H1 (cell line): ENCODE measurements around the gene ADAMTS6. TPM values are rescaled to one million over a fixed set of nuclear protein-coding genes. Genes with fewer than 3 reads are reported as not detected.
A peak's percentile ranks its signal among the peaks of the same experiment; 100 is the strongest.

Experiments used
- CTCF ChIA-PET: fragments of 300-600 bp; sonication (Branson Sonifier 250); formaldehyde crosslinking; loops from one replicate; lab custom pipeline; 2021; ENCODE audit not compliant: partially characterized antibody; lab: Charles Lee
- POLR2A ChIA-PET: fragments of 300-600 bp; sonication (Branson Sonifier 250); formaldehyde crosslinking; loops from one replicate; lab custom pipeline; 2021; ENCODE audit warnings: inconsistent platforms; ENCODE audit not compliant: partially characterized antibody; lab: Charles Lee
- DNase-seq, 2 experiments: peaks; one replicate each; pipeline versions ENCODE4 v3.0.0 to v3.0.0-alpha.2; 2010 to 2022; ENCODE audit warnings: low spot score in 2 of 2, low read depth in 1 of 2, mixed read lengths in 1 of 2
- FAIRE-seq: peaks from 2 replicates; lab custom pipeline; 2011; peaks lifted over from hg19 to GRCh38; lab: Jason Lieb, UNC
- H2AFZ ChIP-seq: 2 replicates; pipeline ENCODE4 v1.8.1; 2012; ENCODE audit warnings: low read length, inconsistent platforms
- H2AK5ac ChIP-seq: 2 replicates; pipeline ENCODE4 v1.6.1; 2013; ENCODE audit warnings: low read depth, low read length
- H2BK120ac ChIP-seq: replicated peaks from 2 replicates; pipeline ENCODE3; 2013; ENCODE audit warnings: low read depth, low read length, inconsistent platforms
- H2BK12ac ChIP-seq: 2 replicates; pipeline ENCODE4 v1.6.1; 2013; ENCODE audit warnings: low read depth, low read length
- H2BK15ac ChIP-seq: 2 replicates; pipeline ENCODE4 v1.6.1; 2013; ENCODE audit warnings: low read length
- H2BK20ac ChIP-seq: 2 replicates; pipeline ENCODE4 v1.6.1; 2013; ENCODE audit warnings: low read length
- H2BK5ac ChIP-seq: 2 replicates; pipeline ENCODE4 v1.6.1; 2013; ENCODE audit warnings: low read depth, low read length
- H3K14ac ChIP-seq: 2 replicates; pipeline ENCODE4 v1.6.1; 2013; ENCODE audit warnings: inconsistent platforms; ENCODE audit not compliant: insufficient read length
- H3K18ac ChIP-seq: 2 replicates; pipeline ENCODE4 v1.6.1; 2013; ENCODE audit warnings: low read length; ENCODE audit errors: extremely low read depth
- H3K23ac ChIP-seq: 2 replicates; pipeline ENCODE4 v1.6.1; 2013; ENCODE audit warnings: inconsistent platforms; ENCODE audit not compliant: insufficient read length
- H3K23me2 ChIP-seq: 2 replicates; pipeline ENCODE4 v1.6.1; 2013; ENCODE audit warnings: low read depth, low read length
- H3K27ac ChIP-seq: 2 replicates; pipeline ENCODE4 v1.6.1; 2011; ENCODE audit warnings: low read depth, low read length, inconsistent platforms
- H3K27me3 ChIP-seq, 4 experiments: replicated peaks in 1 of 4; 1 replicate in 1 of 4; 2 replicates in 3 of 4; pipeline versions ENCODE4 v1.6.1 to v1.8.1; 2011 to 2013; ENCODE audit warnings: low read length in 3 of 4, mild to moderate bottlenecking in 3 of 4, inconsistent platforms in 2 of 4, mixed read lengths in 2 of 4, moderate library complexity in 1 of 4; ENCODE audit not compliant: control insufficient read depth in 3 of 4, insufficient read depth in 3 of 4; ENCODE audit errors: extremely low read depth in 1 of 4
- H3K36me3 ChIP-seq, 4 experiments: 2 replicates each; pipeline versions ENCODE4 v1.6.1 to v1.8.1; 2011 to 2013; ENCODE audit warnings: mild to moderate bottlenecking in 4 of 4, low read length in 3 of 4, moderate library complexity in 2 of 4, control low read depth in 1 of 4, inconsistent platforms in 1 of 4; ENCODE audit not compliant: insufficient read depth in 4 of 4, control insufficient read depth in 2 of 4
- H3K4ac ChIP-seq: replicated peaks from 2 replicates; pipeline ENCODE3; 2013; ENCODE audit warnings: low read length, low read depth, mixed read lengths, inconsistent platforms; ENCODE audit not compliant: insufficient read length
- H3K4me1 ChIP-seq, 4 experiments: replicated peaks in 1 of 4; 1 replicate in 1 of 4; 2 replicates in 3 of 4; pipeline versions ENCODE4 v1.6.1 to v1.8.1; 2011 to 2013; ENCODE audit warnings: low read length in 3 of 4, inconsistent platforms in 2 of 4, mixed read lengths in 1 of 4; ENCODE audit not compliant: insufficient read depth in 4 of 4, control insufficient read depth in 3 of 4
- H3K4me2 ChIP-seq, 2 experiments: 2 replicates each; pipeline versions ENCODE4 v1.6.1 to v1.8.1; 2011 to 2013; ENCODE audit warnings: low read depth in 2 of 2, low read length in 2 of 2, control low read depth in 1 of 2, inconsistent platforms in 1 of 2, mild to moderate bottlenecking in 1 of 2; ENCODE audit not compliant: insufficient read depth in 1 of 2
- H3K4me3 ChIP-seq, 4 experiments: fragments of 200-600, 300-600 bp in 1 of 4; sonication (generic), shearing (Covaris generic), sonication (Bioruptor Twin) in 1 of 4; 2 replicates each; pipeline versions ENCODE4 v1.5.1 to v1.8.1; 2011 to 2016; ENCODE audit warnings: low read length in 4 of 4, low read depth in 3 of 4, control low read depth in 2 of 4, inconsistent platforms in 2 of 4, mild to moderate bottlenecking in 2 of 4, mixed read lengths in 1 of 4, moderate library complexity in 1 of 4; ENCODE audit not compliant: insufficient read depth in 2 of 4; ENCODE audit errors: extremely low read depth in 1 of 4
- H3K56ac ChIP-seq: replicated peaks from 2 replicates; pipeline ENCODE3; 2013; ENCODE audit warnings: low read depth, mild to moderate bottlenecking, mixed read lengths, low read length, inconsistent platforms; ENCODE audit not compliant: insufficient read length
- H3K79me1 ChIP-seq: 2 replicates; pipeline ENCODE4 v1.6.1; 2013; ENCODE audit warnings: low read depth, low read length, control low read depth
- H3K79me2 ChIP-seq, 2 experiments: 2 replicates each; pipeline versions ENCODE4 v1.6.1 to v1.8.1; 2012 to 2013; ENCODE audit warnings: low read length in 2 of 2, mild to moderate bottlenecking in 2 of 2, inconsistent platforms in 1 of 2; ENCODE audit not compliant: insufficient read depth in 2 of 2, control insufficient read depth in 1 of 2
- H3K9ac ChIP-seq, 4 experiments: replicated peaks in 1 of 4; 1 replicate in 1 of 4; 2 replicates in 3 of 4; pipeline versions ENCODE4 v1.6.1 to v1.8.1; 2011 to 2013; ENCODE audit warnings: low read depth in 3 of 4, low read length in 3 of 4, control low read depth in 2 of 4, mild to moderate bottlenecking in 2 of 4, moderate library complexity in 2 of 4, inconsistent platforms in 1 of 4; ENCODE audit errors: extremely low read depth in 1 of 4
- H3K9me3 ChIP-seq, 2 experiments: 2 replicates each; pipeline versions ENCODE4 v1.6.1 to v1.8.1; 2012 to 2013; ENCODE audit warnings: mild to moderate bottlenecking in 2 of 2, moderate library complexity in 2 of 2, control low read depth in 1 of 2, inconsistent platforms in 1 of 2, low read depth in 1 of 2, low read length in 1 of 2, mixed read lengths in 1 of 2; ENCODE audit not compliant: insufficient read depth in 2 of 2
- H4K20me1 ChIP-seq, 2 experiments: replicated peaks in 1 of 2; 2 replicates each; pipeline versions ENCODE3 to v1.8.1; 2011 to 2013; ENCODE audit warnings: inconsistent platforms in 2 of 2, low read length in 2 of 2, mild to moderate bottlenecking in 1 of 2; ENCODE audit not compliant: insufficient read depth in 2 of 2, control insufficient read depth in 1 of 2
- H4K5ac ChIP-seq: 2 replicates; pipeline ENCODE4 v1.6.1; 2013; ENCODE audit warnings: low read length, low read depth, mixed read lengths, inconsistent platforms; ENCODE audit not compliant: insufficient read length
- H4K8ac ChIP-seq: 2 replicates; pipeline ENCODE4 v1.8.0; 2013; ENCODE audit warnings: mild to moderate bottlenecking, moderate library complexity, low read length, inconsistent platforms; ENCODE audit not compliant: insufficient read depth; ENCODE audit errors: extremely low read depth
- H4K91ac ChIP-seq: replicated peaks from 2 replicates; pipeline ENCODE3; 2013; ENCODE audit warnings: low read length, mixed read lengths, inconsistent platforms; ENCODE audit not compliant: insufficient read length
- ATF2 ChIP-seq: IDR thresholded peaks from 2 replicates; pipeline ENCODE4 v1.6.1; 2012; ENCODE audit warnings: low read length, inconsistent platforms
- WGBS, 2 experiments: shearing (Covaris generic) in 1 of 2; methylation state at CpG; one replicate each; pipeline versions ENCODE4 v1.1.6 to v1.1.7; 2013 to 2015; ENCODE audit warnings: low lambda C conversion rate in 2 of 2, mixed read lengths in 2 of 2, inconsistent platforms in 1 of 2, low coverage in 1 of 2, missing lambda C conversion rate in 1 of 2; ENCODE audit not compliant: insufficient replicate concordance in 2 of 2, insufficient coverage in 1 of 2, insufficient read length in 1 of 2; ENCODE audit errors: extremely low coverage in 1 of 2, missing lambda C conversion rate in 1 of 2; 5-methylcytosine and 5-hydroxymethylcytosine counted together
- polyA plus RNA-seq, 7 experiments: library from polyadenylated mRNA; depleted of rRNA in 3 of 7; stranded (reverse) in 5 of 7; unstranded in 2 of 7; fragments of >200 nt in 5 of 7; fragments of 200-250 nt in 2 of 7; gene quantifications; 1 replicate in 5 of 7; 2 replicates in 1 of 7; 4 replicates in 1 of 7; pipeline versions ENCODE4 v1.2.1 to v1.2.3, GENCODE V29; 2011 to 2013; ENCODE audit warnings: missing spikeins in 2 of 7, mixed read lengths in 2 of 7
- total RNA-seq: library from RNA; stranded (reverse); fragmentation: NEBNext Ultra II Directional; extraction: Animal tissue kit (Norgen Biotek cat#: 25700); gene quantifications from 2 replicates; pipeline ENCODE4 v1.2.1, GENCODE V29; 2021

The ADAMTS6 gene
- total and polyA plus RNA-seq, 2 of the 8 experiments (the other 6 are each of a cell fraction or from before 2014, with no cell fraction given), result 0.74 to 2.4 TPM

DNA sequence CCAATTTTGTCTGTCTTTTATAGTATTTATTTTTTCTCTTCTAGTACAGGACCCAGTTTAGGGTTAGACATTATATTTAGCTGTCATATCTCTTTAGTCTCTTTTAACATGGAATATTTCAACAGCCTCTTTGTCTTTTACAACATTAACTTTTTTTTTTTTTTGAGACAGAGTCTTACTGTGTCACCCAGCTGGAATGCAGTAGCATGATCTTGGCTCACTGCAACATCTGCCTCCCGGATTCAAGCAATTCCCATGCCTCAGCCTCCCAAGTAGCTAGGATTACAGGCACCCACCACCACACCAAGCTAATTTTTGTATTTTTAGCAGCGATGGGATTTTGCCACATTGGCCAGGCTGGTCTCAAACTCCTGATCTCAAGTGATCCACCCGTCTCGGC is 90.1 kb downstream of the ADAMTS6 start:
- Histone ChIP-seq H3K56ac (peak overlapping the region; percentile 50), H3K4me1 (peaks cover 0 to 3% (median 0%) of the 10 kb centered on the region in 4 experiments; a peak in 1 of 7 replicates), H4K20me1 (no peaks in the 10 kb centered on the region), H4K8ac (no peak overlapping the region), H3K27me3 (no peaks in the 10 kb centered on the region), H3K4me3 (no peak overlapping the region), H4K5ac (no peak overlapping the region), H3K79me1 (no peaks in the 10 kb centered on the region), H2BK120ac (no peak overlapping the region), H2BK12ac (no peak overlapping the region), H2BK5ac (no peak overlapping the region), H3K9ac (no peak overlapping the region), H3K36me3 (no peaks in the 10 kb centered on the region), H3K79me2 (no peaks in the 10 kb centered on the region), H3K4me2 (no peak overlapping the region), H3K23ac (no peak overlapping the region), H4K91ac (no peak overlapping the region), H3K14ac (no peak overlapping the region), H3K23me2 (no peaks in the 10 kb centered on the region; the same call in 1 of the 2 replicates), H3K4ac (no peak overlapping the region), H2AK5ac (no peak overlapping the region), H3K9me3 (no peaks in the 10 kb centered on the region), H2AFZ (no peak overlapping the region), H2BK20ac (no peak overlapping the region), H2BK15ac (no peak overlapping the region), H3K18ac (no peak overlapping the region), H3K27ac (no peak overlapping the region)
- FAIRE-seq (no peak), DNase-seq (no peak)
- ChIA-PET POLR2A (no interaction called here), CTCF (interaction anchor here (0.6 to 0.9 kb wide), 2 partner anchors 141 to 292 kb away, joined by 3 read pairs; no protein-coding TSS in a partner anchor)
- WGBS, 2 experiments, result 98% methylated on average over 4 of the region's 4 CpGs; no CpG with 5 or more reads in 1 of the 2 experiments
- no peak for TF ChIP-seq ATF2
